Measurements from ENCODE around the gene SSBP2. TPM values are rescaled to one million over a fixed set of nuclear protein-coding genes. Genes with fewer than 3 reads are reported as not detected.

Gene SSBP2
- total RNA-seq, 4 donors from 2014 or later: 17.1 to 80.3 (median 24.2) TPM

GRCh38 chr5:81696418-81697397 is 54.2 kb downstream of the SSBP2 start:
- WGBS, 2 donors: 71 to 75% methylated on average over 7 to 9 of the region's 9 CpGs
- H3K4me3 ChIP-seq: no peak overlapping the region
- TF ChIP-seq CTCF (IDR thresholded peaks at IDR 0.05) (no peak), POLR2A (IDR thresholded peaks at IDR 0.05) (no peak)

GRCh38 chr5:81694726-81695125 is 56.2 kb downstream of the SSBP2 start:
- intact Hi-C loops (cut with DNase I): no loop called here
- peaks cover 0 to under 1% (median 0%) of the 10 kb centered on the region in 3 donors for H3K9me3 ChIP-seq
- no peaks in the 10 kb centered on the region for H3K4me1 ChIP-seq
- H3K36me3 ChIP-seq: peaks cover 0 to 7% (median 0%) of the 10 kb centered on the region in 3 donors
- no peak for TF ChIP-seq CTCF (IDR thresholded peaks at IDR 0.05)
- no peak for TF ChIP-seq POLR2A (IDR thresholded peaks at IDR 0.05)
- H3K27me3 ChIP-seq: no peaks in the 10 kb centered on the region
- no peak overlapping the region for H3K4me3 ChIP-seq
- 29 to 33% methylated on average over 1 of the region's 2 CpGs for WGBS, 2 donors
- no peak overlapping the region for H3K27ac ChIP-seq
- no peak for DNase-seq

More at GRCh38 chr5:81696418-81697397, 54.2 kb downstream of the SSBP2 start:
- Histone ChIP-seq H3K27ac (no peak overlapping the region), H3K9me3 (peaks cover 0 to 10% (median 0%) of the 10 kb centered on the region in 3 donors), H3K4me1 (no peaks in the 10 kb centered on the region), H3K27me3 (no peaks in the 10 kb centered on the region), H3K36me3 (peaks cover 0 to 16% (median 0%) of the 10 kb centered on the region in 3 donors)
- DNase-seq: no peak
- intact Hi-C loops (cut with DNase I): no loop called here

- H3K4me3 ChIP-seq: no peak overlapping the region
- no peaks in the 10 kb centered on the region for H3K9me3 ChIP-seq
- intact Hi-C loops (cut with DNase I): no loop called here
- TF ChIP-seq POLR2A (IDR thresholded peaks at IDR 0.05) (no peak), CTCF (IDR thresholded peaks at IDR 0.05) (no peak)
- peaks cover 0 to 18% (median 13%) of the 10 kb centered on the region in 3 donors for H3K4me1 ChIP-seq
- no peaks in the 10 kb centered on the region for H3K27me3 ChIP-seq
- no peak overlapping the region for H3K27ac ChIP-seq
- WGBS, 2 donors: 44 to 71% methylated on average over 3 to 4 of the region's 5 CpGs
- peaks cover 0 to 7% (median 0%) of the 10 kb centered on the region in 3 donors for H3K36me3 ChIP-seq
- DNase-seq: no peak
Observed at GRCh38 chr5:81688215-81688614, 62.7 kb downstream of the SSBP2 start.

GRCh38 chr5:81687292-81687691 is 63.6 kb downstream of the SSBP2 start:
- 17 to 57% methylated on average over 1 of the region's 1 CpG for WGBS, 2 donors
- Histone ChIP-seq H3K27me3 (no peaks in the 10 kb centered on the region), H3K27ac (no peak overlapping the region), H3K4me1 (peaks cover 0 to 18% (median 13%) of the 10 kb centered on the region in 3 donors), H3K9me3 (no peaks in the 10 kb centered on the region), H3K4me3 (no peak overlapping the region), H3K36me3 (no peaks in the 10 kb centered on the region)
- intact Hi-C loops (cut with DNase I): no loop called here
- TF ChIP-seq POLR2A (IDR thresholded peaks at IDR 0.05): no peak
- no peak for TF ChIP-seq CTCF (IDR thresholded peaks at IDR 0.05)
- no peak for DNase-seq

GRCh38 chr5:81685471-81685870 is 65.4 kb downstream of the SSBP2 start:
- no peaks in the 10 kb centered on the region for H3K27me3 ChIP-seq
- H3K27ac ChIP-seq: no peak overlapping the region
- TF ChIP-seq CTCF (IDR thresholded peaks at IDR 0.05): no peak
- TF ChIP-seq POLR2A (IDR thresholded peaks at IDR 0.05): no peak
- no peak overlapping the region for H3K4me3 ChIP-seq
- intact Hi-C loops (cut with DNase I): no loop called here
- H3K4me1 ChIP-seq: peaks cover 0 to 18% (median 13%) of the 10 kb centered on the region in 3 donors
- 89 to 97% methylated on average over 2 of the region's 2 CpGs for WGBS, 2 donors
- H3K36me3 ChIP-seq: no peaks in the 10 kb centered on the region
- H3K9me3 ChIP-seq: no peaks in the 10 kb centered on the region
- no peak for DNase-seq

Data from esophagus squamous epithelium (tissue), 5 donors.